CD14-positive monocyte (primary cell): ENCODE measurements around the gene MCC. TPM values are rescaled to one million over a fixed set of nuclear protein-coding genes. Genes with fewer than 3 reads are reported as not detected.

Experiments used
- DNase-seq, 3 donors: peaks; one replicate each; pipeline ENCODE4 v3.0.0-alpha.2; 2011 to 2022
- H2AFZ ChIP-seq: 2 replicates; pipeline ENCODE4 v1.6.0; 2012; ENCODE audit warnings: mild to moderate bottlenecking, low read depth, low read length, inconsistent platforms; ENCODE audit not compliant: insufficient read depth, poor library complexity, severe bottlenecking
- H3K27ac ChIP-seq, 2 donors: 1 replicate in 1 of 2; 2 replicates in 1 of 2; pipeline ENCODE4 v1.5.1; 2012 to 2013; ENCODE audit warnings: low read length in 2 of 2, control low read depth in 1 of 2, inconsistent platforms in 1 of 2, low read depth in 1 of 2, mild to moderate bottlenecking in 1 of 2
- H3K27me3 ChIP-seq, 2 donors: one replicate each; pipeline versions ENCODE4 v1.6.0 to v1.6.1; 2011 to 2013; ENCODE audit warnings: low read length in 2 of 2; ENCODE audit not compliant: control insufficient read depth in 2 of 2, insufficient read depth in 2 of 2
- H3K36me3 ChIP-seq, 2 donors: replicated peaks in 1 of 2; 1 replicate in 1 of 2; 2 replicates in 1 of 2; pipeline versions ENCODE4 v1.5.1 to v1.6.1; 2012 to 2013; ENCODE audit warnings: low read length in 2 of 2, control low read depth in 1 of 2, inconsistent platforms in 1 of 2, mild to moderate bottlenecking in 1 of 2; ENCODE audit not compliant: insufficient read depth in 2 of 2, control insufficient read depth in 1 of 2
- H3K4me1 ChIP-seq, 2 donors: 1 replicate in 1 of 2; 2 replicates in 1 of 2; pipeline versions ENCODE4 v1.5.1 to v1.6.1; 2012 to 2013; ENCODE audit warnings: low read length in 2 of 2, control low read depth in 1 of 2, inconsistent platforms in 1 of 2, mild to moderate bottlenecking in 1 of 2, moderate library complexity in 1 of 2; ENCODE audit not compliant: insufficient read depth in 2 of 2, control insufficient read depth in 1 of 2
- H3K4me2 ChIP-seq: replicated peaks from 2 replicates; pipeline ENCODE3; 2012; ENCODE audit warnings: low read length, moderate library complexity, mild to moderate bottlenecking; ENCODE audit not compliant: poor library complexity, severe bottlenecking; ENCODE audit errors: extremely low read depth
- H3K4me3 ChIP-seq, 3 experiments: fragments of 200-600 bp in 1 of 3; sonication (generic) in 1 of 3; replicated peaks in 1 of 3; 1 replicate in 2 of 3; 2 replicates in 1 of 3; pipeline ENCODE4 v1.5.1; 2011 to 2013; ENCODE audit warnings: low read length in 3 of 3, mild to moderate bottlenecking in 3 of 3, control low read depth in 2 of 3, low read depth in 2 of 3, inconsistent platforms in 1 of 3, moderate library complexity in 1 of 3
- H3K79me2 ChIP-seq: 2 replicates; pipeline ENCODE4 v1.6.0; 2012; ENCODE audit warnings: mild to moderate bottlenecking, control low read depth, inconsistent platforms, low read length, moderate library complexity; ENCODE audit not compliant: insufficient read depth
- H3K9ac ChIP-seq: 2 replicates; pipeline ENCODE4 v1.6.0; 2017; ENCODE audit warnings: low read length, mild to moderate bottlenecking; ENCODE audit not compliant: insufficient read depth, poor library complexity, severe bottlenecking
- H3K9me3 ChIP-seq, 2 donors: replicated peaks in 1 of 2; 1 replicate in 1 of 2; 2 replicates in 1 of 2; pipeline versions ENCODE4 v1.5.1 to v1.6.1; 2012 to 2013; ENCODE audit warnings: low read length in 2 of 2, control low read depth in 1 of 2; ENCODE audit not compliant: control insufficient read depth in 1 of 2, insufficient read depth in 1 of 2
- H4K20me1 ChIP-seq: 2 replicates; pipeline ENCODE4 v1.6.0; 2012; ENCODE audit warnings: mild to moderate bottlenecking, low read length, control low read depth, moderate library complexity; ENCODE audit not compliant: insufficient read depth
- H3K27ac Mint-ChIP-seq, 7 donors: one replicate each; pipeline ENCODE4 v1.8.0; 2020; ENCODE audit warnings: mild to moderate bottlenecking in 7 of 7, mixed read lengths in 7 of 7, moderate library complexity in 6 of 7, inconsistent platforms in 2 of 7
- H3K27me3 Mint-ChIP-seq, 3 donors: one replicate each; pipeline ENCODE4 v1.8.0; 2021 to 2022; ENCODE audit warnings: low read depth in 3 of 3, mild to moderate bottlenecking in 3 of 3, mixed read lengths in 3 of 3, moderate library complexity in 3 of 3, inconsistent platforms in 1 of 3
- H3K36me3 Mint-ChIP-seq, 2 donors: one replicate each; pipeline ENCODE4 v1.8.0; 2020; ENCODE audit warnings: mixed read lengths in 2 of 2, inconsistent platforms in 1 of 2, mild to moderate bottlenecking in 1 of 2
- H3K4me1 Mint-ChIP-seq: one replicate; pipeline ENCODE4 v1.8.0; 2020; ENCODE audit warnings: mild to moderate bottlenecking, mixed read lengths
- H3K4me3 Mint-ChIP-seq, 2 donors: one replicate each; pipeline ENCODE4 v1.8.0; 2020; ENCODE audit warnings: mild to moderate bottlenecking in 2 of 2, mixed read lengths in 2 of 2, moderate library complexity in 1 of 2
- H3K9me3 Mint-ChIP-seq, 7 donors: one replicate each; pipeline ENCODE4 v1.8.0; 2020 to 2022; ENCODE audit warnings: mixed read lengths in 7 of 7, mild to moderate bottlenecking in 6 of 7, moderate library complexity in 6 of 7, inconsistent platforms in 2 of 7
- WGBS: methylation state at CpG from one replicate; pipeline ENCODE4 v1.1.5; 2013; ENCODE audit warnings: missing lambda C conversion rate; ENCODE audit not compliant: insufficient coverage; 5-methylcytosine and 5-hydroxymethylcytosine counted together
- intact Hi-C, 2 donors: fragments of 100-400 bp; cut with micrococcal nuclease; formaldehyde crosslinking; loops; one replicate each; pipeline versions ENCODE4 v1.15.0 to v1.15.1; 2023
- polyA plus RNA-seq, 3 donors: library from polyadenylated mRNA; depleted of rRNA in 1 of 3; unstranded in 2 of 3; stranded (reverse) in 1 of 3; fragments of 300-500 nt in 2 of 3; fragments of >200 nt in 1 of 3; fragmentation: Illumina TruSeq in 2 of 3; gene quantifications; 1 replicate in 2 of 3; 2 replicates in 1 of 3; pipeline ENCODE4 v1.2.3, GENCODE V29; 2012 to 2021
- TF ChIP-seq, protein P1 (sequence below): fragments of 200-600 bp; IDR thresholded peaks from one replicate; pipeline ENCODE4 v1.8.0; 2022; ENCODE audit warnings: antibody characterized with exemption, mild to moderate bottlenecking

Gene MCC
- polyA plus RNA-seq, 3 donors: 0.09 TPM; not detected in 2

DNA sequence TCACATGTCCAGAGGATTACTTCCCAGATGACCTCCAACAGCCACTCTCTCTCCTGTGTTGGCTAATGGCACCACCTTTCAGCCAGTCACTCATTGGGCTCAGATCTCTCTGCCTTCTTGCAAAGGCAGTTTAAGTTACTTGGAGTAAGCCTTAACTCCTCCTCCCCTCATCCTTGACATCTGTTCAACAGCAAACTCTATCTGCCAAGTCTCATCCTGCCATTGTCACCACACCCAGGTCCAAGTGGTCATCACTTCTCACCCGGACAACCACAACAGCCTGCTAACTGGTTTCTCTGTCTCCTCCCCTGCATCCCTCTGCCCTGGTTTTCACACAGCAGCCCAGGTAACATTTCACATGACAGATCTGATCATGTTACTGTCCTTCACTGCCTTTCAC is 453.2 kb downstream of the MCC start:
- TF ChIP-seq, protein P1, sequence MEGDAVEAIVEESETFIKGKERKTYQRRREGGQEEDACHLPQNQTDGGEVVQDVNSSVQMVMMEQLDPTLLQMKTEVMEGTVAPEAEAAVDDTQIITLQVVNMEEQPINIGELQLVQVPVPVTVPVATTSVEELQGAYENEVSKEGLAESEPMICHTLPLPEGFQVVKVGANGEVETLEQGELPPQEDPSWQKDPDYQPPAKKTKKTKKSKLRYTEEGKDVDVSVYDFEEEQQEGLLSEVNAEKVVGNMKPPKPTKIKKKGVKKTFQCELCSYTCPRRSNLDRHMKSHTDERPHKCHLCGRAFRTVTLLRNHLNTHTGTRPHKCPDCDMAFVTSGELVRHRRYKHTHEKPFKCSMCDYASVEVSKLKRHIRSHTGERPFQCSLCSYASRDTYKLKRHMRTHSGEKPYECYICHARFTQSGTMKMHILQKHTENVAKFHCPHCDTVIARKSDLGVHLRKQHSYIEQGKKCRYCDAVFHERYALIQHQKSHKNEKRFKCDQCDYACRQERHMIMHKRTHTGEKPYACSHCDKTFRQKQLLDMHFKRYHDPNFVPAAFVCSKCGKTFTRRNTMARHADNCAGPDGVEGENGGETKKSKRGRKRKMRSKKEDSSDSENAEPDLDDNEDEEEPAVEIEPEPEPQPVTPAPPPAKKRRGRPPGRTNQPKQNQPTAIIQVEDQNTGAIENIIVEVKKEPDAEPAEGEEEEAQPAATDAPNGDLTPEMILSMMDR: no peak
- no peaks in the 10 kb centered on the region for H3K79me2 ChIP-seq
- no peaks in the 10 kb centered on the region for H3K36me3 ChIP-seq
- H3K9me3 ChIP-seq: no peaks in the 10 kb centered on the region
- no peak overlapping the region for H3K4me3 ChIP-seq
- Mint-ChIP-seq H3K4me3 (no peak overlapping the region), H3K27me3 (peaks cover 1 to 3% (median 3%) of the 10 kb centered on the region in 3 donors), H3K4me1 (peaks cover 3% of the 10 kb centered on the region), H3K27ac (no peak overlapping the region), H3K36me3 (no peaks in the 10 kb centered on the region), H3K9me3 (no peaks in the 10 kb centered on the region)
- no peak overlapping the region for H3K27ac ChIP-seq
- no peak overlapping the region for H3K4me2 ChIP-seq
- intact Hi-C loops: no loop called here
- DNase-seq: no peak
- 100% methylated on average over 1 of the region's 1 CpG for WGBS
- H4K20me1 ChIP-seq: no peaks in the 10 kb centered on the region
- H3K27me3 ChIP-seq: no peaks in the 10 kb centered on the region
- H2AFZ ChIP-seq: no peak overlapping the region
- no peak overlapping the region for H3K9ac ChIP-seq
- H3K4me1 ChIP-seq: no peaks in the 10 kb centered on the region

DNA sequence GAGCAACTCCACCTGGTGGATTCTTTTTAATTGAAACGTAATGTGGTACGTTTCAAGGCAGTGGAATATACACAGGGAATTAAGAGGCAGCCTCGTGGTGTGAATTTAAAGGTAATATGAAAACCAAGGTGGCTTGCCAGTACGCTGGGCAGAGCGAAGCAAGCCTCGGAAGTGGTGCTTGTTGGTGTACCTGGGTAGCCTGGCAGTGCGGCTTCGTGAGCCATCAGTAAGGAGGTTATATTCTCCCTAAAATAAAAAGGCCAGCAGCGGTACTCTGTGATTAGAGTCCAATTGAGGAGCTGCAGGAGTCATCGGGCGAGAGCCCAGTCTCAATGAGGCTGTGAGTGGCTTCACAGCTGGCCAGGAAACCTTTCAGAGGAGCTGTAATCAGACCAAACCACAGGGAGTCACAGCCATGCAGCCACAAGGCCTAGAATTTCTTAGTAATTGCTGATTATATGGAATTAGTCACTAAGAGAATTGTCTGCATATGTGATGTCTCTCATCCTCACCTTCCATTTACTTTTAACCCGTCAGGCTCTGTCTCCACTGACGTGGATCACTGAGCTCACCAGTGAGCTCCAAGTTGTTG is 454.0 kb downstream of the MCC start:
- no peak overlapping the region for H3K4me3 ChIP-seq
- H3K9me3 ChIP-seq: no peaks in the 10 kb centered on the region
- Mint-ChIP-seq H3K27ac (no peak overlapping the region), H3K9me3 (no peaks in the 10 kb centered on the region), H3K36me3 (no peaks in the 10 kb centered on the region), H3K4me3 (no peak overlapping the region), H3K4me1 (peaks cover 3% of the 10 kb centered on the region), H3K27me3 (peaks cover 3 to 4% (median 3%) of the 10 kb centered on the region in 3 donors)
- H3K36me3 ChIP-seq: no peaks in the 10 kb centered on the region
- 98% methylated on average over 5 of the region's 13 CpGs for WGBS
- H3K79me2 ChIP-seq: no peaks in the 10 kb centered on the region
- no peak overlapping the region for H3K9ac ChIP-seq
- no peak overlapping the region for H2AFZ ChIP-seq
- H3K27me3 ChIP-seq: no peaks in the 10 kb centered on the region
- no peak overlapping the region for H3K27ac ChIP-seq
- intact Hi-C loops: no loop called here
- no peaks in the 10 kb centered on the region for H3K4me1 ChIP-seq
- H3K4me2 ChIP-seq: no peak overlapping the region
- TF ChIP-seq, protein P1: no peak
- H4K20me1 ChIP-seq: no peaks in the 10 kb centered on the region
- no peak for DNase-seq
